ENCODE data around the gene BCL2. TPM values are rescaled to one million over a fixed set of nuclear protein-coding genes. Genes with fewer than 3 reads are reported as not detected.

BCL2 gene
- total RNA-seq, 1 donor from 2014 or later: 17.3 TPM

- no peak for DNase-seq
Measured at GRCh38 chr18:63144748-63145147, 174.8 kb downstream of the BCL2 start.

DNA sequence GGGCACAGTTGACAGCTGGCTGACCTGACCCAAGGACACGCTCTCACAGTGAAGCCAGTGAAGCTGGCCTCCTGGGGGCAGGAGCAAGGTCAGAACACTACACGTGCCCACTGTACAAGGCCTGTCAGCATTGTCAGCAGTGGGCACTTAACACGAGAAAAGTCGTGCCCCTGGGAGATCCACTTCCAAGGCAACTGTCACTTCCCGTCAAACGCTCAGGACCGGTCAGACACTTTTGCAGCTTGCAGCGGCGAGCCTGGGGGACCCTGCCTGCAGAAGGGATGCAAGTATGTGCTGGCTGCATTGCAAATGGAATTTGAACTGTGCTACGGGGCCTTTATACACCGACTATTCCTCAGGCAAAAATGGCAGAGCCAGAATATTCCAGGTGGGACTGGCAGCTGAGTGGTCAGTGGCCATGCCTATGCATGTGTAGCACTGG lies 176.2 kb downstream of the BCL2 start:
- H3K36me3 ChIP-seq: no peaks in the 10 kb centered on the region
- ATAC-seq (no peak), DNase-seq (no peak)
- intact Hi-C loops (cut with DNase I): no loop called here
- no peaks in the 10 kb centered on the region for H3K27me3 ChIP-seq
- peaks cover 30% of the 10 kb centered on the region for H3K4me1 ChIP-seq
- no peak overlapping the region for H3K27ac ChIP-seq
- H3K9me3 ChIP-seq: no peaks in the 10 kb centered on the region
- H3K4me3 ChIP-seq: no peak overlapping the region
- TF ChIP-seq CTCF (IDR thresholded peaks at IDR 0.05): no peak

More at GRCh38 chr18:63144748-63145147, 174.8 kb downstream of the BCL2 start:
- TF ChIP-seq CTCF (IDR thresholded peaks at IDR 0.05): no peak
- Histone ChIP-seq H3K4me1 (peaks cover 28% of the 10 kb centered on the region), H3K4me3 (no peak overlapping the region), H3K27me3 (no peaks in the 10 kb centered on the region), H3K27ac (no peak overlapping the region), H3K9me3 (no peaks in the 10 kb centered on the region), H3K36me3 (no peaks in the 10 kb centered on the region)
- intact Hi-C loops (cut with DNase I): no loop called here
- no peak for ATAC-seq

- no peak overlapping the region for H3K27ac ChIP-seq
- H3K36me3 ChIP-seq: no peaks in the 10 kb centered on the region
- DNase-seq: no peak
- ATAC-seq: no peak
- H3K27me3 ChIP-seq: no peaks in the 10 kb centered on the region
- no peaks in the 10 kb centered on the region for H3K9me3 ChIP-seq
- no peak overlapping the region for H3K4me3 ChIP-seq
- intact Hi-C loops (cut with DNase I): no loop called here
- TF ChIP-seq CTCF (IDR thresholded peaks at IDR 0.05): no peak
- peaks cover 32% of the 10 kb centered on the region for H3K4me1 ChIP-seq
Measured at GRCh38 chr18:63142594-63143225, 176.9 kb downstream of the BCL2 start.

DNA sequence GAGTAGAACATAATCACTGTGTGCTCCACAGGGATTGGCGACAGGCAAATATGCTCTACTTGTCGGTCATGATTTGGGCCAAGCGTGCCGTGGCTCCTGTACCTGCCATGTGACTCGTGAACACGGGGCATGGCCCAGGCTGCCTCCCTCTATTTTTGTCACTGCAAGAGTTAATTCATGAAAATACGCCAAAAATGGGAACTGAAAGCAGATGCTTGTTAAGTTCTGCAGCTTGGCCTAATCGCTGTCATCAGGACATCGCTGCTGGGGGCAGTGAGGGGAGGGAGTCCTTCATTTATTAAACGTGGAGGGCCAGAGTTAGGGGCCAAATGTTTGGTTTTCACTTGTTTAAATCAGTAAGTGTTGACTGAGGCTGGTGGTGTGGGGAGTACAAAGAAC lies 177.8 kb downstream of the BCL2 start:
- Histone ChIP-seq H3K27me3 (no peaks in the 10 kb centered on the region), H3K4me1 (peaks cover 32% of the 10 kb centered on the region)
- intact Hi-C loops (cut with DNase I): no loop called here

GRCh38 chr18:63140997-63141777 lies 178.4 kb downstream of the BCL2 start:
- ATAC-seq (no peak), DNase-seq (no peak)
- Histone ChIP-seq H3K4me1 (peaks cover 32% of the 10 kb centered on the region), H3K4me3 (no peak overlapping the region), H3K27me3 (no peaks in the 10 kb centered on the region), H3K9me3 (no peaks in the 10 kb centered on the region), H3K27ac (no peak overlapping the region), H3K36me3 (no peaks in the 10 kb centered on the region)
- intact Hi-C loops (cut with DNase I): no loop called here
- TF ChIP-seq CTCF (IDR thresholded peaks at IDR 0.05): no peak

More for the DNA sequence above, 177.8 kb downstream of the BCL2 start:
- H3K27ac ChIP-seq: no peak overlapping the region
- no peak overlapping the region for H3K4me3 ChIP-seq
- no peaks in the 10 kb centered on the region for H3K9me3 ChIP-seq
- TF ChIP-seq CTCF (IDR thresholded peaks at IDR 0.05): no peak
- no peaks in the 10 kb centered on the region for H3K36me3 ChIP-seq
- peak; percentile 22 for ATAC-seq
- DNase-seq: no peak
